ENCODE data around the gene CTAGE15.
"Not testable (repeated sequence)": the region's sequence is repeated elsewhere in the genome, so short reads cannot be mapped to it uniquely, and the experiment has no call there.

DNA sequence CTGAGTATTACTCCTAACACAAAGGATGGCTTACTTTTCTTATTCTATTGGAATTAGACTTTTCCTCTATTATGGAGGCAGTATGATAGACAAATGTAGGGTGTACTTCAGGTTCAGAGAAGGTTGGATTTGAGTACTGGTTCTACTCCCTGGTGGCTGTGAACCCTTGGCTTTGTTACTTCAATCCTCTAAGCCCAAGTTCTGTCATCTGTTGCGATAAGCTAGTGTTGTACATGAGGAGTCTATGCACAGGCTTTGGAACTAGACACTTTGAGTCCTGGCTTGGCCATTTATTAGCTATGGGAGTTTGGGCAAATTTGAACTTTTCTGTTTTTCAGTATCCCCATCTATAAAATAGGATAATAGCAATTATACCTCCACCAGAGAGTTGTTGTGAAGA, 39.7 kb upstream of the CTAGE15 start:
- TF ChIP-seq, protein P1, sequence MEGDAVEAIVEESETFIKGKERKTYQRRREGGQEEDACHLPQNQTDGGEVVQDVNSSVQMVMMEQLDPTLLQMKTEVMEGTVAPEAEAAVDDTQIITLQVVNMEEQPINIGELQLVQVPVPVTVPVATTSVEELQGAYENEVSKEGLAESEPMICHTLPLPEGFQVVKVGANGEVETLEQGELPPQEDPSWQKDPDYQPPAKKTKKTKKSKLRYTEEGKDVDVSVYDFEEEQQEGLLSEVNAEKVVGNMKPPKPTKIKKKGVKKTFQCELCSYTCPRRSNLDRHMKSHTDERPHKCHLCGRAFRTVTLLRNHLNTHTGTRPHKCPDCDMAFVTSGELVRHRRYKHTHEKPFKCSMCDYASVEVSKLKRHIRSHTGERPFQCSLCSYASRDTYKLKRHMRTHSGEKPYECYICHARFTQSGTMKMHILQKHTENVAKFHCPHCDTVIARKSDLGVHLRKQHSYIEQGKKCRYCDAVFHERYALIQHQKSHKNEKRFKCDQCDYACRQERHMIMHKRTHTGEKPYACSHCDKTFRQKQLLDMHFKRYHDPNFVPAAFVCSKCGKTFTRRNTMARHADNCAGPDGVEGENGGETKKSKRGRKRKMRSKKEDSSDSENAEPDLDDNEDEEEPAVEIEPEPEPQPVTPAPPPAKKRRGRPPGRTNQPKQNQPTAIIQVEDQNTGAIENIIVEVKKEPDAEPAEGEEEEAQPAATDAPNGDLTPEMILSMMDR (IDR thresholded peaks at IDR 0.05; ENCODE audit: low read length): not testable (repeated sequence)
- not testable (repeated sequence) for TF ChIP-seq EZH2 (optimal IDR thresholded peaks at IDR 0.05; ENCODE audit: low read depth, low read length)

All from MM.1S (cell line).